K562 (cell line): ENCODE data around the gene VSIG10. TPM values are rescaled to one million over a fixed set of nuclear protein-coding genes. Genes with fewer than 3 reads are reported as not detected.

Experiments used
- ATAC-seq: fragments of 200-7000 bp; cut with Tn5 transposase; 3 replicates; pipeline ENCODE4 v1.9.1; 2020; ENCODE audit warnings: moderate library complexity
- BruUV-seq: library from RNA; stranded (reverse); fragments of 400-500 nt; replicated peaks from 2 replicates; lab custom pipeline; 2021; lab: Mats Ljungman, UMichigan
- CTCF ChIA-PET: fragments of 300-600 bp; formaldehyde crosslinking; extraction: SDS; loops from one replicate; lab custom pipeline; 2021; ENCODE audit warnings: low intra/inter-chr PET ratio; lab: Yijun Ruan, JAX
- POLR2A ChIA-PET: fragments of 300-600, 350-650 bp; sonication (Branson Sonifier 250); formaldehyde crosslinking; extraction: SDS; loops from one replicate; lab custom pipeline; 2021; ENCODE audit warnings: antibody characterized with exemption, inconsistent platforms; lab: Yijun Ruan, JAX
- DNase-seq, 4 experiments: peaks; one replicate each; pipeline versions ENCODE4 v3.0.0 to v3.0.0-alpha.2; 2011 to 2018; ENCODE audit warnings: low spot score in 3 of 4, mixed read lengths in 3 of 4; ENCODE audit errors: extremely low read depth in 1 of 4
- FAIRE-seq: peaks from 2 replicates; lab custom pipeline; 2011; peaks lifted over from hg19 to GRCh38; lab: Jason Lieb, UNC
- H2AFZ ChIP-seq: 2 replicates; pipeline ENCODE4 v1.6.0; 2011; ENCODE audit warnings: low read depth, low read length, control low read depth, inconsistent platforms
- H3K27ac ChIP-seq: fragments of 200-600 bp; 3 replicates; pipeline ENCODE4 v1.8.0; 2011; ENCODE audit warnings: low read depth, mild to moderate bottlenecking, control low read depth, inconsistent platforms, low read length, moderate library complexity, mixed read lengths; ENCODE audit errors: extremely low read depth
- H3K27me3 ChIP-seq, 2 experiments: fragments of 300-600 bp in 1 of 2; 2 replicates in 1 of 2; 3 replicates in 1 of 2; pipeline versions ENCODE4 v1.6.0 to v1.8.0; 2011; ENCODE audit warnings: inconsistent platforms in 2 of 2, low read length in 2 of 2, mild to moderate bottlenecking in 1 of 2, mixed read lengths in 1 of 2, moderate library complexity in 1 of 2; ENCODE audit not compliant: control insufficient read depth in 2 of 2, insufficient read depth in 2 of 2
- H3K36me3 ChIP-seq: fragments of 300-600 bp; 3 replicates; pipeline ENCODE4 v1.8.0; 2011; ENCODE audit warnings: mild to moderate bottlenecking, low read length, inconsistent platforms; ENCODE audit not compliant: control insufficient read depth, insufficient read depth
- H3K4me1 ChIP-seq, 2 experiments: fragments of 200-600 bp in 1 of 2; replicated peaks in 1 of 2; 2 replicates in 1 of 2; 3 replicates in 1 of 2; pipeline versions ENCODE4 v1.5.1 to v1.8.0; 2011; ENCODE audit warnings: inconsistent platforms in 2 of 2, low read length in 2 of 2, mild to moderate bottlenecking in 1 of 2, mixed read lengths in 1 of 2, moderate library complexity in 1 of 2; ENCODE audit not compliant: control insufficient read depth in 2 of 2, insufficient read depth in 2 of 2
- H3K4me2 ChIP-seq: 2 replicates; pipeline ENCODE4 v1.6.1; 2011; ENCODE audit warnings: low read length, control low read depth, inconsistent platforms, mixed read lengths; ENCODE audit not compliant: insufficient read depth
- H3K4me3 ChIP-seq: fragments of 200-600 bp; sonication (generic), shearing (Covaris generic); 2 replicates; pipeline ENCODE4 v1.5.1; 2016; ENCODE audit warnings: control low read depth, inconsistent platforms
- H3K79me2 ChIP-seq: fragments of 200-600 bp; 3 replicates; pipeline ENCODE4 v1.8.0; 2011; ENCODE audit warnings: low read length, inconsistent platforms; ENCODE audit not compliant: control insufficient read depth, insufficient read depth
- H3K9ac ChIP-seq, 2 experiments: 2 replicates each; pipeline versions ENCODE4 v1.6.0 to v1.6.1; 2011; ENCODE audit warnings: low read depth in 2 of 2, low read length in 2 of 2, control low read depth in 1 of 2, inconsistent platforms in 1 of 2, mild to moderate bottlenecking in 1 of 2, mixed read lengths in 1 of 2; ENCODE audit not compliant: insufficient read depth in 1 of 2
- H3K9me1 ChIP-seq: one replicate; pipeline ENCODE4 v1.6.0; 2011; ENCODE audit warnings: inconsistent platforms, mild to moderate bottlenecking, low read length, moderate library complexity; ENCODE audit not compliant: control insufficient read depth, insufficient read depth
- H3K9me3 ChIP-seq: replicated peaks from 2 replicates; pipeline ENCODE4 v1.5.1; 2011; ENCODE audit warnings: low read depth, low read length, inconsistent platforms; ENCODE audit not compliant: control insufficient read depth, insufficient read depth
- H4K20me1 ChIP-seq: replicated peaks from 2 replicates; pipeline ENCODE4 v1.6.1; 2011; ENCODE audit warnings: low read length, inconsistent platforms, mixed read lengths; ENCODE audit not compliant: control insufficient read depth, insufficient read depth
- ELF1 ChIP-seq: fragments of 200-800 bp; sonication (Bioruptor generic); IDR thresholded peaks from 2 replicates; pipeline ENCODE4 v1.6.1; 2016; ENCODE audit warnings: missing genetic modification characterization, missing compliant biosample characterization
- ELK3 ChIP-seq: fragments of 450-650 bp; formaldehyde crosslinking; IDR thresholded peaks from 2 replicates; pipeline ENCODE4 v1.4.0; 2020; ENCODE audit warnings: mild to moderate bottlenecking
- MGA ChIP-seq: fragments of 450-650 bp; IDR thresholded peaks from 2 replicates; pipeline ENCODE4 v1.6.1; 2016; ENCODE audit warnings: mild to moderate bottlenecking, moderate library complexity
- STAG1 ChIP-seq: sonication (generic); formaldehyde crosslinking; IDR thresholded peaks from 2 replicates; pipeline ENCODE4 v1.5.0; 2020; ENCODE audit warnings: missing genetic modification reagents, borderline replicate concordance
- WHSC1 ChIP-seq: IDR thresholded peaks from one replicate; pipeline ENCODE4 v1.6.1; 2012; ENCODE audit warnings: low read length, control low read depth, inconsistent platforms
- ZHX1 ChIP-seq: fragments of 150-350 bp; conservative IDR thresholded peaks from 2 replicates; pipeline ENCODE4 v1.6.1; 2014; ENCODE audit warnings: low read length
- WGBS: fragments of 100-300 bp; shearing (Covaris generic); methylation state at CpG from one replicate; pipeline ENCODE4 v1.1.6; 2016; ENCODE audit warnings: low coverage, mixed read lengths; ENCODE audit not compliant: insufficient coverage; ENCODE audit errors: missing lambda C conversion rate; 5-methylcytosine and 5-hydroxymethylcytosine counted together
- in situ Hi-C: fragments of 300-500 bp; cut with MboI; formaldehyde crosslinking; loops from 4 replicates; pipeline ENCODE4 v1.15.0; 2018; ENCODE audit warnings: inconsistent platforms, mixed read lengths
- intact Hi-C: fragments of 100-400 bp; cut with micrococcal nuclease; formaldehyde crosslinking; loops from 2 replicates; pipeline ENCODE4 v1.14.2; 2022
- polyA plus RNA-seq, 8 experiments: library from polyadenylated mRNA; depleted of rRNA in 4 of 8; stranded (reverse) in 5 of 8; unstranded in 3 of 8; fragments of >200 nt; fragmentation: Nextera tagmentation in 2 of 8; fragmentation: Illumina TruSeq in 1 of 8; extraction: Ambion mirVana in 2 of 8; extraction: Trizol in 1 of 8; gene quantifications; 2 replicates each; pipeline versions ENCODE4 v1.2.1 to v1.2.3, GENCODE V29; 2011 to 2014; ENCODE audit warnings: inconsistent platforms in 1 of 8, missing spikeins in 1 of 8
- total RNA-seq, 7 experiments: library from RNA; depleted of rRNA in 6 of 7; stranded (reverse); fragments of >200 nt in 6 of 7; fragmentation: Illumina TruSeq in 2 of 7; extraction: Trizol in 2 of 7; gene quantifications; 2 replicates each; pipeline versions ENCODE4 v1.2.1 to v1.2.3, GENCODE V29; 2011 to 2021; ENCODE audit warnings: low replicate concordance in 1 of 7

The VSIG10 gene
- total and polyA plus RNA-seq, 9 of the 15 experiments (the other 6 are each of a cell fraction or from before 2014, with no cell fraction given), result 4.1 to 8.8 (median 4.7) TPM

GRCh38 chr12:118032188-118032587 is 71.6 kb downstream of the VSIG10 start:
- Histone ChIP-seq H2AFZ (no peak overlapping the region), H3K27me3 (no peaks in the 10 kb centered on the region), H3K79me2 (no peaks in the 10 kb centered on the region), H3K9ac (no peak overlapping the region), H3K4me2 (no peak overlapping the region), H3K36me3 (peaks cover 94% of the 10 kb centered on the region), H4K20me1 (no peaks in the 10 kb centered on the region; the same call in 1 of the 2 replicates), H3K4me1 (no peaks in the 10 kb centered on the region; a peak in 1 of 5 replicates), H3K4me3 (no peak overlapping the region), H3K9me1 (no peaks in the 10 kb centered on the region), H3K9me3 (no peaks in the 10 kb centered on the region), H3K27ac (no peak overlapping the region)
- CTCF ChIA-PET, result no interaction called here
- ATAC-seq (no peak), DNase-seq (peak in 1 of 4 experiments; percentile 19), FAIRE-seq (peak; percentile 26)
- POLR2A ChIA-PET, result interaction anchor here (1.1 to 1.8 kb wide), 5 partner anchors 11 to 128 kb away, joined by 3 to 7 read pairs (median 4); partner anchors contain the start of genes RFC5 and WSB2
- BruUV-seq, result no TSS peak
- intact Hi-C loops (no loop called here), in situ Hi-C loops (no loop called here)
- WGBS, result 80% methylated on average over 7 of the region's 7 CpGs
- no peak for TF ChIP-seq ELK3 (CRISPR knock-in tag)
- TF ChIP-seq STAG1 (CRISPR knock-in tag), result no peak
- no peak for TF ChIP-seq ZHX1
- peak; percentile 34; the same call in 1 of the 2 replicates for TF ChIP-seq MGA
- TF ChIP-seq ELF1 (tag), result no peak
- no peak for TF ChIP-seq WHSC1
